T follicular helper cell (primary cell): ENCODE data around the gene GRAMD1B.

Experiments
- DNase-seq: peaks from one replicate; pipeline ENCODE4 v3.0.0-alpha.2; 2020; ENCODE audit warnings: low read depth

Gene GRAMD1B

GRCh38 chr11:123588117-123588863, 158.2 kb downstream of the GRAMD1B start:
- no peak for DNase-seq

GRCh38 chr11:123588864-123589262, 158.8 kb downstream of the GRAMD1B start:
- DNase-seq: no peak

- no peak for DNase-seq
Measured at GRCh38 chr11:123590296-123590912, 160.3 kb downstream of the GRAMD1B start.

- no peak for DNase-seq
Measured at GRCh38 chr11:123593570-123593969, 163.5 kb downstream of the GRAMD1B start.

- DNase-seq: no peak
Measured at GRCh38 chr11:123594188-123594901, 164.3 kb downstream of the GRAMD1B start.

- no peak for DNase-seq
Measured at GRCh38 chr11:123594921-123595320, 164.9 kb downstream of the GRAMD1B start.

GRCh38 chr11:123597859-123598258, 167.8 kb downstream of the GRAMD1B start:
- no peak for DNase-seq

GRCh38 chr11:123601136-123601535, 171.1 kb downstream of the GRAMD1B start:
- no peak for DNase-seq

GRCh38 chr11:123601743-123602142, 171.7 kb downstream of the GRAMD1B start:
- no peak for DNase-seq

- DNase-seq: no peak
Measured at GRCh38 chr11:123603666-123604065, 173.6 kb downstream of the GRAMD1B start.

- no peak for DNase-seq
Measured at GRCh38 chr11:123607781-123608180, 177.7 kb downstream of the GRAMD1B start.

GRCh38 chr11:123608371-123608770, 178.3 kb downstream of the GRAMD1B start:
- no peak for DNase-seq

- no peak for DNase-seq
Measured at GRCh38 chr11:123608945-123609344, 178.9 kb downstream of the GRAMD1B start.

GRCh38 chr11:123611698-123612097, 181.6 kb downstream of the GRAMD1B start:
- no peak for DNase-seq

- no peak for DNase-seq
Measured at GRCh38 chr11:123616505-123617198, 186.6 kb downstream of the GRAMD1B start.

GRCh38 chr11:123622576-123622975, 192.5 kb downstream of the GRAMD1B start:
- DNase-seq: no peak

- DNase-seq: no peak
Measured at GRCh38 chr11:123624974-123625373, 194.9 kb downstream of the GRAMD1B start.

- no peak for DNase-seq
Measured at GRCh38 chr11:123628936-123629683, 199.0 kb downstream of the GRAMD1B start.

GRCh38 chr11:123630126-123630608, 200.1 kb downstream of the GRAMD1B start:
- no peak for DNase-seq

GRCh38 chr11:123640029-123640428, 210.0 kb downstream of the GRAMD1B start:
- no peak for DNase-seq
